Fibroblast of skin of abdomen (primary cell): ENCODE measurements around the gene CHP2. TPM values are rescaled to one million over a fixed set of nuclear protein-coding genes. Genes with fewer than 3 reads are reported as not detected.
"Not testable (repeated sequence)": the region's sequence is repeated elsewhere in the genome, so short reads cannot be mapped to it uniquely, and the experiment has no call there.

Experiments
- DNase-seq: peaks from one replicate; pipeline ENCODE4 v3.0.0-alpha.2; 2013
- polyA plus RNA-seq, 2 experiments: library from polyadenylated mRNA; unstranded; fragments of 120-200 nt; gene quantifications; one replicate each; pipeline ENCODE4 v1.2.1, GENCODE V29; 2013; ENCODE audit not compliant: insufficient read length in 2 of 2

Gene CHP2
- polyA plus RNA-seq (2013, experiment 1 of 2; ENCODE audit: insufficient read length): not detected
- not detected for polyA plus RNA-seq (2013, experiment 2 of 2; ENCODE audit: insufficient read length)

DNA sequence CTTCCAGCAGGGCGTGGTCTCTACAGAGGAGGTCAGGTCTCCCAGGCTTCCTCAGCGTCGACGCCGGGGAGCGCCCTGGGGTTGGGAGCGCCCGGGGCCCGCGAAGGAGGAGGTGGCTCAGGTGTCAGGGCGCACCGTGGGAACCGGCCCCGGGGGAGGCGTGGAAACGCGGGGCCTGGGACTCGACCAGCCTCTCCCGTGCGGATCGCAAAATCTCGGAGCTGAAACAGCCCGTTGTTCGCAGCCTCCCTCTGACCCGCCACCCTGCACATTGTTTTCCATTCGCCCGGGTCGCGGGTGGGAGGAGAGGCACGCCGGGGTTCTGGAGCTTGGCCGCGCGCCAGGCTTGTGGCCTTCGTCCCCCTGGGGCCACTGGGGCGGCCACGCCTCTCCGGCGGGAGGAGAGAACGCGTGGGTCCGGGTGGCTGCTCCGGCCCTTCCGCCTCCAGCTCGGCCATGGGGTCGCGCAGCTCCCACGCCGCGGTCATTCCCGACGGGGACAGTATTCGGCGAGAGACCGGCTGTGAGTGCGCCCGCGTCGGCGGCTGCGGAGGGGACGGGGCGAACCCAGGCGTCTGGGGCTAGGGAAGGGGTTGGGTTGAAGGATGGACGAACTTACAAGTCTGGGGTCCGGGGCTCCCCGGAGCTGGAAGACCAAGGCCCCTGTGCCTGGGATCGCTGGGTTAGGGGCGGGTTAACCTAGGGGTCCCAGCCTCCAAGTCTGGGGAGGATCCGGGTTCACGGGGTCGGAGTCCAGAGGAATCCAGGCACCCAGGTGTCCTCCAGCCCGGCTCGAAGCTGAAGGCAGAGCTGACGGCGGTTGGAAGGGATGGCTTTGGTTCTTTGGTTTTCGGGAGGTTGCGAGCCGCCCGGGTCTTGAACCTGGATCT, at the start of gene CHP2:
Gene CHP2 (plus strand): TSS at position 433 of the 890 bp plus-strand sequence. CDS start 24 bp downstream, at position 457.
- DNase-seq: no peak

DNA sequence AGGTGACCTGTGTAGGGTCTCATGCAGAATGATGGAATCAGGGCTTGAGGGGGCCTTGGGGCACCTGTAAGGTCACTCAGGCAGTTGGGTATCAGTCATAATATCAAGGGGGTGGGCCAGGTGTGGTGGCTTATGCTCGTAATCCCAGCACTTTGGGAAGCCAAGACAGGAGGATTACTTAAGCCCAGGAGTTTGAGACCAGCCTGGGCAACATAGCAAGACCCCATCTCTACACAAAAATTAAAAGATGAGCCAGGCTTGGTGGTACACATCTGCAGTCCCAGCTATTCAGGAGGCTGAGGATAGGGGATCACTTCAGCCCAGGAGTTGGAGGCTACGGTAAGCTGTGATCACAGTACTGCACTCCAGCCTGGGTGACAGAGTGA, 49.3 kb upstream of the CHP2 start:
- DNase-seq: no peak

DNA sequence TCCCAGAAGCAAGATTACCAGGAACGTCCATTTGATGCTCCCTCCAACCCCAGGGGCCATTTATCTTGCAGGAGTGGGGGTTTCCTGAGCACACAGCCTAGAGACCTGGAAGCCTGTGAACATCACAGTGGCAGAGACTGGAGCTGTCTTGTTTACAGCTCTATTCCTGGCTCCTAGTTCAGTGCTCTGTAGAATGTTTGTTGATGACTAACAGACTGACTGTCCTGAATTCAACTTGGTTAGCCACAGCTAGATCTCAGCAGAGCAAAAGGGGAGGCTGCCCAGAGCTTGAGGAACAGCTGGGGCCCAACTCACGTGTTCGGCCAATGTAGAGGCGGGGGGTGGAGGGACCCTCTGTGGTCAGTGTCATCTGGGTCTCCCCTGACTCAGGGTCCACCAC, 48.4 kb upstream of the CHP2 start:
- DNase-seq: no peak

- DNase-seq: no peak
Measured at GRCh38 chr16:23709536-23709935, 45.3 kb upstream of the CHP2 start.

DNA sequence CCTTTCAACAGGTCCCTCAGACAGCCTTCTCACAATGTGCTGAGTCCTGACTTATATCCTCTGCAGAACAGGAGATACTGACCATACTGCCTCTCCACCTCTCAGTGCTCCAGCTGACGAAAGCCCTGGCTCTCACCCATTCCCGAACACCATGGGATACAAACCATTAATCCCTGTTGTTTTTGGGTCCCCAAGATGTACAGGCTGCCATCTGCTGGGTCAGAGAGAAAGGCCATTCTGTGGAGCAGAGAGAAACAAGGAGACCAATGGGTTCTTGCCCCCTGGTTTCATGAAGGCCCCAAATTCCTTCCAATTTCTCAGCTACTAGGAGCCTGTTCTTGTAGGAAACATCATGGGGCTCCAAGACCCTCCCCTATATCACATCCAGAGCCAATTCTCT, 44.8 kb upstream of the CHP2 start:
- no peak for DNase-seq

GRCh38 chr16:23710504-23710903, 44.3 kb upstream of the CHP2 start:
- DNase-seq: no peak

DNA sequence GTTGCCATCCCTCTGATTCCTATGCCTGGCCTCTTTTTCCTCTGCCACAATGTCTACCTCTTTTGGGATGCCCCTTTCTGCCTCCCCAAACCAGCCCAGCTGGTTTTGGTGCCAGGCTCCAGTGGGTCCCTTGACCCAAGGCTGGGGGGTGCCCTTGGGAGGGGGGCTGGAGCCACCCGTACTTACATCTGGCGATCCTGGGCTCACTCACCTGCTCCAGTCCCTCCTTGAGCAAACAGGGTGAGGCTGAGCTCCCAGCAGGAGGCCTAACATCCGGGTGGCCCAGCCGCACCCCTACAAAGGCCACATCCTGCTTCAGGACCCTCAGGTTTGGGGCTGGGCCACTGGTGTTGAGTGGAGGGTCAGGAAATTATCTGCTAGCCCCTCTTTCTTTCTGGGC, 43.0 kb upstream of the CHP2 start:
- no peak for DNase-seq

DNA sequence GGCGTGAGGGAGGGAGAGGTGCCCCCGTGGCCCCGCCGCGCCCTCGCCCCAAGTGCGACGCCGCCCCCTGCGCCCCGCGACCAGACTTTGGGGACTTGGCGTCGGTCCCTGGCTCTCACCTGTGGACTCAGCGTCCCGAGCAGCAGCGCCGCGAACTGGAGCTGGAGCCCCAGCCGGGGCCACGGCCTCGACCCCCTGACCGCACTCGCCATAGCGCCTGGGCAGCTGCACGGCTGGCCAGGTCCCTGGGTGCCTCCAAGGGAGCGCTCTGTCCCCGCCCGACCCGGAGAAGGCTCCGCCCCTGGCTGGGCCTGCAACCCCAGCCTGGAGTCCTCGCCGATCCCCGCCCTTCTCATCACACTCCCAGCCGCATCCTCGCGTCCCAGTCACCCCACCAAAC, 41.9 kb upstream of the CHP2 start, which contains the start of gene ERN2:
Gene ERN2 (minus strand): TSS at position 247 of the 400 bp plus-strand sequence. CDS start 35 bp downstream, at position 212.
- no peak for DNase-seq

DNA sequence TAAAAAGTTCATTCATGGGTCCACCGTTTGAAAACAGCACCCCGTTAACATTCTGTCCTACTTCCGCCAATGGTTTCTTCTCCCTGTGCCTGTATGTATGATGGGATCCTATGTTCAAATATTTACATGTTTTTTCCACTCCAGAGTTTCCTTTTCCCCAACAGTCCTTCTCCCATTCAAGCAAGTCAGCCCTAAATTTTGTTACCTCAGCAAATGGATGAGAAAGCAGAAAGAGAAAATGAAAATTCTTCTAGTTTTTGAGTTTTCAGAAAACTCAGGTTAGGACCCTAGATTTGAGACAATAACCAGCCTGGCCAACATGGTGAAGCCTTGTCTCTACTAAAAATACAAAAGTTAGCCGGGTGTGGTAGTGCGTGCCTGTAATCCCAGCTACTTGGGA, 38.3 kb upstream of the CHP2 start:
- DNase-seq: no peak

DNA sequence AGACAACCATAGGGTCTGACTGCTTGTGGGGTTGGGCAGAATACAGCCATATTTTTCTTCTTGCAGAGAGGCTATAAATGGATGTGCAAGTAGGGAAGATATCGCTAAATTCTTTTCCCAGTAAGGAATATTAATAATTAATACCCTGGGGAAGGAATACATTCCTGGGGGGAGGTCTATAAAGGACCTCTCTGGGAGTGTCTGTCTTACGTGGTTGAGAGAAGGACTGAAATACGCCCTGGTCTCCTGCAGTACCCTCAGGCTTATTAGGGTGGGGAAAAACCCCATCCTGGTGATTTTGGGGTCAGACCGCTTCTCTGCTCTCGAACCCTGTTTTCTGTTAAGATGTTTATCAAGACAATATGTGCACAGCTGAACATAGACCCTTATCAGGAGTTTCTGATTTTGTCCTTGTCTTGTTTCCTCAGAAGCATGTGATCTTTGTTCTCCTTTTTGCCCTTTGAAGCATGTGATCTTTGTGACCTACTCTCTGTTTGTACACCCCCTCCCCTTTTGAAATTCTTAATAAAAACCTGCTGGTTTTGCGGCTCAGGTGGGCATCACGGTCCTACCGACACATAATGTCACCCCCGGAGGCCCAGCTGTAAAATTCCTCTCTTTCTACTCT, 32.1 kb upstream of the CHP2 start:
- DNase-seq: not testable (repeated sequence)

- no peak for DNase-seq
Measured at GRCh38 chr16:23724096-23724784, 30.6 kb upstream of the CHP2 start.

GRCh38 chr16:23724785-23725131, 30.1 kb upstream of the CHP2 start:
- no peak for DNase-seq

- DNase-seq: no peak
Measured at GRCh38 chr16:23726710-23727109, 28.1 kb upstream of the CHP2 start.

DNA sequence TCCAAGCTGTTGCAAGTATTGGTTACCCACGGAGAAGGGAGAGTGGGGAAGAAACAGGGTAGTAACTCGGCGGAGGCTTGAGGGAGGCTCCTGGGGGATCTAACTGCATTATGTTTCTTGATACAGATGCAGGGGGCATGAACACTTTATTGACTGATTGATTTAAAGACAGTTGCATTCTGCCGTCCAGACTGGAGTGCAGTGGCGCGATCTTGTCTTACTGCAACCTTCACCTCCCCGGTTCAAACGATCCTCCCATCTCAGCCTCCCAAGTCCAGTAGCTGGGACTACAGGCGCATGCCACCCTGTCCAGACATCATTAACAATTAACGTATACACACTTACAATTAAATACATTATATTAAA, 26.7 kb upstream of the CHP2 start:
- DNase-seq: no peak

GRCh38 chr16:23729503-23730424, 25.1 kb upstream of the CHP2 start:
- DNase-seq: peak; percentile 35

GRCh38 chr16:23734176-23734893, 20.5 kb upstream of the CHP2 start:
- DNase-seq: no peak

DNA sequence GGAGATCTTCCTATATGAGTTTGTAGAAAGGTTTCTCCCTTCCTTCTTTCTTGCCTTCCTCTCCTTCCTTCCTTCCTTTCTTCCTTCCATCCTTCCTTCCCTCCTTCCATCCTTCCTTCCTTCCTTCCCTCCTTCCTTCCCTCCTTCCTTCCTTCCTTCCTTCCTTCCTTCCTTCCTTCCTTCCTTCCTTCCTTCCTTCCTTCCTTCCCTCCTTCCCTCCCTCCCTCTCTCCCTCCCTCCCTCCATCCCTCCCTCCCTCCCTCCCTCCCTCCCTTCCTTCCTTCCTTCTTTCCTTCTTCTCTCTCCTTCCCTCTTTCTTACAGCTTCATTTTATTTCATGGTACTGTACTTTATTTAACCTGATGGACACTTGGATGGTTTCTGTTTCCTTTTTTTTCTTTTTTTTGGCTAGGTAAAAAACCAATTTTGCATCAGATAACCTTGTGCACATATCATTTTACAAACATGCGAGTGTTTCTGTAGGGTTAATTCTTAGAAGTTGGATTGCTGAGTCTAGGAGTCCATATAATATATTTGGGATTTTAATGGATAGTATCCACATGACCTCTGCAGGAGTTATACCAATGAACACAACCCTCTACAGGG, 17.3 kb upstream of the CHP2 start:
- not testable (repeated sequence) for DNase-seq

- no peak for DNase-seq
Measured at GRCh38 chr16:23739516-23739915, 15.3 kb upstream of the CHP2 start.

- DNase-seq: no peak
Measured at GRCh38 chr16:23741675-23742303, 13.0 kb upstream of the CHP2 start.

GRCh38 chr16:23742766-23743165, 12.1 kb upstream of the CHP2 start:
- DNase-seq: no peak

DNA sequence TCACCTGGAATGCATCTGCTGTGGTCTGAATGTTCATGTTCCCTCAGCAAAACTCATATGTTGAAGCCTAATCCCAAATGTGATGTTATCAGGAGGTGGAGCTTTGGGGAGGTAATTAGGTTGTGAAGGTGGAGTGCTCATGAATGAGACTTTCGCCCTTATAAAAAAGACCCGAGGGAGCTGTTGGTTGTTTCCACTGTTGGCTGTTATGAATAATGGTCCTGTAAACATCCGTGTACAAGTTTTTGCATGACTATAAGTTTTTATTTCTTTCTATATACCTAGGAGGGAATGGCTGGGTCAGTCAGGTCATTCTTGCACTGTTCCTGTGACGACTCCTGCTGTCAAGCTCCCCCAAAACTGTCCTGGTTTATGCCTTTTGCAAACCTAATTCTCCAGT, 9.6 kb upstream of the CHP2 start:
- no peak for DNase-seq
